Ovary (tissue), 9 donors: ENCODE results near the gene CSMD2. TPM values are rescaled to one million over a fixed set of nuclear protein-coding genes. Genes with fewer than 3 reads are reported as not detected.

Experiments
- DNase-seq, 5 donors: peaks; one replicate each; pipeline ENCODE4 v3.0.0-alpha.2; 2019 to 2020
- H3K27ac ChIP-seq, 2 donors: fragments of 200-600 bp; one replicate each; pipeline versions ENCODE4 v1.5.1 to v1.8.0; 2019 to 2022
- H3K27me3 ChIP-seq: fragments of 200-600 bp; one replicate; pipeline ENCODE4 v1.8.0; 2022
- H3K36me3 ChIP-seq: fragments of 200-600 bp; sonication (generic); one replicate; pipeline ENCODE4 v1.5.1; 2019
- H3K4me1 ChIP-seq: one replicate; pipeline ENCODE4 v1.8.1; 2013; ENCODE audit warnings: mild to moderate bottlenecking, moderate library complexity; ENCODE audit not compliant: insufficient read depth
- H3K4me3 ChIP-seq: fragments of 200-600 bp; sonication (generic); one replicate; pipeline ENCODE4 v1.5.1; 2017
- H3K9me3 ChIP-seq, 2 donors: fragments of 200-600 bp in 1 of 2; sonication (generic) in 1 of 2; one replicate each; pipeline versions ENCODE4 v1.5.1 to v1.8.1; 2013 to 2019; ENCODE audit warnings: mild to moderate bottlenecking in 1 of 2, moderate library complexity in 1 of 2
- EP300 ChIP-seq: sonication (generic); formaldehyde crosslinking; IDR thresholded peaks from one replicate; pipeline ENCODE4 v1.6.1; 2017; ENCODE audit warnings: antibody characterized with exemption
- POLR2A ChIP-seq: fragments of 450-650 bp; IDR thresholded peaks from one replicate; pipeline ENCODE4 v1.6.1; 2017; ENCODE audit warnings: antibody characterized with exemption, mild to moderate bottlenecking, moderate library complexity
- WGBS, 3 donors: extraction: QIAGEN DNeasy Blood & Tissue Kit in 1 of 3; methylation state at CpG; one replicate each; pipeline versions ENCODE4 v1.1.5 to v1.1.7; 2013 to 2017; 5-methylcytosine and 5-hydroxymethylcytosine counted together
- intact Hi-C, 4 donors: fragments of 100-400 bp; cut with DNase I; formaldehyde crosslinking; loops; one replicate each; pipeline versions ENCODE4 v1.11.0 to v1.15.1; 2022 to 2023
- polyA plus RNA-seq, 2 donors: library from polyadenylated mRNA; stranded (reverse); fragments of 200-250 nt in 1 of 2; fragments of 350-450 nt in 1 of 2; fragmentation: Illumina TruSeq in 1 of 2; extraction: RNeasy Lipid Tissue Mini Kit (QIAGEN cat#74804) in 1 of 2; gene quantifications; one replicate each; pipeline ENCODE4 v1.2.3, GENCODE V29; 2013 to 2014
- total RNA-seq, 7 donors: library from RNA; depleted of rRNA in 2 of 7; stranded (reverse); fragments of >200 nt in 2 of 7; fragmentation: NEBNext Ultra II Directional in 3 of 7; extraction: Animal tissue kit (Norgen Biotek cat#: 25700) in 3 of 7; gene quantifications; one replicate each; pipeline versions ENCODE4 v1.1.0 to v1.2.4, GENCODE V29; 2016 to 2023
- TF ChIP-seq, protein P1 (sequence below), 3 donors: fragments of 450-650 bp in 2 of 3; fragments of 200-600 bp in 1 of 3; IDR thresholded peaks; one replicate each; pipeline versions ENCODE4 v1.5.1 to v1.8.0; 2016 to 2022; ENCODE audit warnings: antibody characterized with exemption in 3 of 3, mild to moderate bottlenecking in 1 of 3
- donor health status: DM: no; HTN: no; CAD: no; lungs with moderate emphysema.
- donor health status: DM: no; HTN: no; CAD: no.
- donor health status: Bipolar disorder and iron deficiency.
- donor health status: DM: yes; HTN: yes; CAD: no.
- donor health status: DM: no; HTN: no; CAD: no.
- donor health status: DM: yes; HTN: yes; CAD: no.

Gene CSMD2
- total and polyA plus RNA-seq, 9 donors = 0.04 to 1.6 (median 0.18) TPM; not detected in 3

DNA sequence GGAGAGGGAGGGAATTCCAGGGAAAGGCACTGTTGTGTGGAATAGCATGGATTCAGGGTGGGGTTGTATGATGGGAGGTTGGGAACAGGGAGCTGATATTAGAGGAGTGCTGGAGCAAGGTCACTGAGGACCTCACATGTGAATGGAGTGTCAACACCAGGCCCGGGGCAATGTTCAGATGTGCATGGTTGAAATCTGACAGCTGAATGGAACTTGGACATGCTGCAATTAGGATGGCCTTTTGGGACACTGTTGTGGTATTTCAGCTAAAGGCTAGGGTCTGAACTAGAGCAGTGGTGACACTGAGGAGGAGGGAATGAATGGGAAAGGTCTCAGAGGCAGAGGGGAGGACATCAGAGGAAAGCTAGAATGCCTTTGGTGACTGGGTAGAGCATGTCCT, 667.6 kb downstream of the CSMD2 start:
- intact Hi-C loops = no loop called here
- no peak overlapping the region for H3K4me3 ChIP-seq
- peaks cover 7 to 29% of the 10 kb centered on the region in 2 donors for H3K9me3 ChIP-seq
- H3K27ac ChIP-seq = no peak overlapping the region
- WGBS, 3 donors = 98 to 100% (median 100%) methylated on average over 1 of the region's 1 CpG
- peaks cover 5% of the 10 kb centered on the region for H3K36me3 ChIP-seq
- H3K4me1 ChIP-seq = no peaks in the 10 kb centered on the region
- no peak for DNase-seq
- H3K27me3 ChIP-seq = no peaks in the 10 kb centered on the region
- TF ChIP-seq EP300 (no peak), POLR2A (no peak)
- TF ChIP-seq, protein P1, sequence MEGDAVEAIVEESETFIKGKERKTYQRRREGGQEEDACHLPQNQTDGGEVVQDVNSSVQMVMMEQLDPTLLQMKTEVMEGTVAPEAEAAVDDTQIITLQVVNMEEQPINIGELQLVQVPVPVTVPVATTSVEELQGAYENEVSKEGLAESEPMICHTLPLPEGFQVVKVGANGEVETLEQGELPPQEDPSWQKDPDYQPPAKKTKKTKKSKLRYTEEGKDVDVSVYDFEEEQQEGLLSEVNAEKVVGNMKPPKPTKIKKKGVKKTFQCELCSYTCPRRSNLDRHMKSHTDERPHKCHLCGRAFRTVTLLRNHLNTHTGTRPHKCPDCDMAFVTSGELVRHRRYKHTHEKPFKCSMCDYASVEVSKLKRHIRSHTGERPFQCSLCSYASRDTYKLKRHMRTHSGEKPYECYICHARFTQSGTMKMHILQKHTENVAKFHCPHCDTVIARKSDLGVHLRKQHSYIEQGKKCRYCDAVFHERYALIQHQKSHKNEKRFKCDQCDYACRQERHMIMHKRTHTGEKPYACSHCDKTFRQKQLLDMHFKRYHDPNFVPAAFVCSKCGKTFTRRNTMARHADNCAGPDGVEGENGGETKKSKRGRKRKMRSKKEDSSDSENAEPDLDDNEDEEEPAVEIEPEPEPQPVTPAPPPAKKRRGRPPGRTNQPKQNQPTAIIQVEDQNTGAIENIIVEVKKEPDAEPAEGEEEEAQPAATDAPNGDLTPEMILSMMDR (IDR thresholded peaks at IDR 0.05) = no peak

DNA sequence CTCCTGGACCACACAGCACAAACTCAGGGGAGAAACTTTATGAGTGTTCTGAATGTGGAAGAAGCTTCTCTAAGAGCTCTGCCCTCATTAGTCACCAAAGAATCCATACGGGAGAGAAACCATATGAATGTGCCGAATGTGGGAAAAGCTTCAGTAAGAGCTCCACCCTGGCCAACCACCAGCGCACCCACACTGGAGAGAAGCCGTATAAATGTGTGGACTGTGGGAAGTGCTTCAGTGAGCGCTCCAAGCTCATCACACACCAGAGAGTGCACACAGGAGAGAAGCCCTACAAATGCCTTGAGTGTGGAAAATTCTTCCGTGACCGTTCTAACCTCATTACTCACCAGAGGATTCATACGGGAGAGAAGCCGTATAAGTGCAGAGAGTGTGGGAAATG, 670.1 kb downstream of the CSMD2 start:
- Histone ChIP-seq H3K4me3 (no peak overlapping the region), H3K9me3 (peaks cover 7 to 36% of the 10 kb centered on the region in 2 donors), H3K27me3 (no peaks in the 10 kb centered on the region), H3K4me1 (no peaks in the 10 kb centered on the region), H3K27ac (no peak overlapping the region), H3K36me3 (peaks cover 5% of the 10 kb centered on the region)
- WGBS, 3 donors = 96 to 98% (median 97%) methylated on average over 9 of the region's 9 CpGs
- no peak for DNase-seq
- TF ChIP-seq EP300 = no peak
- intact Hi-C loops = no loop called here

DNA sequence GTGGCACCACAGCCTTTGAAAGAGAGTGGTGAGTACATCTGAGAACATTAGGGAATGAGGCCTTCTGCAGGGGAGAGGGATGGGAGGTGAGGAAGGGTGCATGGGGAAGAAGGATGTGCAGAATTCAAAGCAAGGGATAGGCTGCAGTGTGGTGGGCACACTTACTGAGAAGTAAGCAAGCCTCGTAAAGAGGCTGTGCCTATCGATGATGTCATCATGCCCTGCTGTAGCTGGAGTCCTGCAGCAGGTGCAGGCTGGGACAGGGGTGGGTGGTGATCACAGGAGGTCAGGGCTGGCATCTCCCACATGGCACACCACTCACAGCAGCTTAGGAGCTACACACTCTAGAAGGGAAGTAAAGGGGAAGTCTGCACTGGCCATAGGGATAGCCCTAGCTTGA, 676.4 kb downstream of the CSMD2 start:
- intact Hi-C loops = no loop called here
- H3K9me3 ChIP-seq = peaks cover 0 to 17% of the 10 kb centered on the region in 2 donors

DNA sequence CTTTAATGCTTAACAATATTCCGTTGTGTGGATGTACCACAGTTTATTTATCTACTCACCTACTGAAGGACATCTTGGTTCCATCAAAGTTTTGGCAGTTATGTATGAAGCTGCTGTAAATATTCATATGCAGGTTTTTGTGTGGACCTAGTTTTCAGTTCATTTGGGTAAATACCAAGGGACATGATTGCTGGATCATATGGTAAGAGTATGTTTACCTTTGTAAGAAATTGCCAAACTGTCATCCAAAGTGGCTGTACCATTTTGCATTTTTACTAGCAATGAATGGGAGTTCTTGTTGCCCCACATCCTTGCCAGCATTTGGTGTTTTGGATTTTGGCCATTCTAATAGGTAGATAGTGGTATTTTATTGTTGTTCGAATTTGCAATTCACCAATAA, 682.6 kb downstream of the CSMD2 start:
- DNase-seq = no peak
- 96 to 98% (median 98%) methylated on average over 2 of the region's 2 CpGs for WGBS, 3 donors
- intact Hi-C loops = no loop called here

More for the DNA sequence above, 676.4 kb downstream of the CSMD2 start:
- 90 to 96% (median 96%) methylated on average over 2 of the region's 2 CpGs for whole genome bisulfite sequencing, 3 donors
- TF ChIP-seq EP300 (no peak), POLR2A (no peak)
- TF ChIP-seq, protein P1 (IDR thresholded peaks at IDR 0.05) = no peak
- Histone ChIP-seq H3K4me1 (no peaks in the 10 kb centered on the region), H3K36me3 (peaks cover 5% of the 10 kb centered on the region), H3K27me3 (no peaks in the 10 kb centered on the region), H3K4me3 (no peak overlapping the region), H3K27ac (no peak overlapping the region)
- no peak for DNase-seq

DNA sequence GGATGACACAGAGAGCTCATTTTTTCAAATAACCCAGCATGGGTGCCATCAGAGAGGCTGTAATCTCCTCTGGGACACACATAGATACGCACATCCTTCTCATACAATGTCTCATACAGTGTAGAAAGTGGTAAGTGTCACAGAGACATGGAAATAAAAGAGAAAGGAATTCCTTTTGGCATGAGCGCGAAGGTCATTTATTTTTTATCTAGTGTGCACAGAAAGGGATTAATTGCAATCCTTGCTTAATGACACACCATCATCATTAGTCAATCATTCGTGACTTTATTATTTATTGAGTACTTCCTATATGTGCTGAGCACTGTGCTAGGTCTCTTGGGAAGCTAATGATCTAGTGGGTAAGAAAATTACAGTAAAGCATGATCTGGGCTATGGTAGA, 687.6 kb downstream of the CSMD2 start:
- no peaks in the 10 kb centered on the region for H3K27me3 ChIP-seq
- H3K9me3 ChIP-seq = no peaks in the 10 kb centered on the region
- intact Hi-C loops = no loop called here
- peaks cover 3% of the 10 kb centered on the region for H3K4me1 ChIP-seq
- no peak overlapping the region for H3K27ac ChIP-seq
- no peaks in the 10 kb centered on the region for H3K36me3 ChIP-seq
- WGBS, 3 donors = 73 to 99% (median 86%) methylated on average over 4 of the region's 4 CpGs
- H3K4me3 ChIP-seq = no peak overlapping the region
- no peak for DNase-seq
- TF ChIP-seq, protein P1 (IDR thresholded peaks at IDR 0.05) = no peak
- TF ChIP-seq POLR2A = no peak
- no peak for TF ChIP-seq EP300

More for the DNA sequence above, 682.6 kb downstream of the CSMD2 start:
- TF ChIP-seq, protein P1 (IDR thresholded peaks at IDR 0.05) = no peak
- no peak for TF ChIP-seq EP300
- no peak for TF ChIP-seq POLR2A
- no peaks in the 10 kb centered on the region for H3K36me3 ChIP-seq
- no peaks in the 10 kb centered on the region for H3K4me1 ChIP-seq
- no peaks in the 10 kb centered on the region for H3K9me3 ChIP-seq
- no peak overlapping the region for H3K27ac ChIP-seq
- no peak overlapping the region for H3K4me3 ChIP-seq
- H3K27me3 ChIP-seq = no peaks in the 10 kb centered on the region
